IPS-18a (cell line): ENCODE data around the gene KNG1.

Source experiments
- H3K27ac ChIP-seq: one replicate; pipeline ENCODE4 v1.5.1; 2013; ENCODE audit warnings: low read length
- H3K27me3 ChIP-seq: one replicate; pipeline ENCODE4 v1.6.1; 2013; ENCODE audit warnings: mild to moderate bottlenecking, low read length; ENCODE audit not compliant: control insufficient read depth, insufficient read depth
- H3K36me3 ChIP-seq: one replicate; pipeline ENCODE4 v1.6.1; 2013; ENCODE audit warnings: low read depth, low read length; ENCODE audit not compliant: control insufficient read depth
- H3K4me1 ChIP-seq: one replicate; pipeline ENCODE4 v1.6.1; 2013; ENCODE audit warnings: low read depth, low read length; ENCODE audit not compliant: control insufficient read depth
- H3K4me3 ChIP-seq: one replicate; pipeline ENCODE4 v1.5.1; 2013; ENCODE audit warnings: low read length
- H3K9ac ChIP-seq: one replicate; pipeline ENCODE4 v1.6.1; 2013; ENCODE audit warnings: mild to moderate bottlenecking, low read length, moderate library complexity
- H3K9me3 ChIP-seq: one replicate; pipeline ENCODE4 v1.6.1; 2013; ENCODE audit warnings: low read depth, low read length; ENCODE audit not compliant: control insufficient read depth

Gene KNG1

DNA sequence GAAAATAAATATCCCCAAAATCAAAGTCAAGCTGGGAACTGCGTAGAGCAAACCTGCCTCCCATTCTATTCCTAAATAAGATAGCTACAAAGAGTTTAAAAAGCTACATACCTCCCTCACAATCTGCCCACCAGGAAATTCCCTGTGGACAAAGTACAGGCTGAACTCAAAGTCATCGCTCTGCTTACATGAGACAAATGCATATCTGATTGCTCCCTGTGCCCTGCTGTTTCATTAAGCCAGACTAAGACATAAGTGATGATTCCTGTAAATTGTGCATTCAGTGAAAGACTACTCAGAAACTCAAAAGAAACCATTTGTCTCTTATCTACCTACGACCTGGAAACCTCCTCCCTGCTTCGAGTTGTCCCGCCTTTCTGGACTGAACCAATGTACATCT is 37.7 kb downstream of the KNG1 start:
- no peak overlapping the region for H3K27ac ChIP-seq
- no peak overlapping the region for H3K4me3 ChIP-seq
- H3K27me3 ChIP-seq = no peaks in the 10 kb centered on the region
- H3K4me1 ChIP-seq = peaks cover 3% of the 10 kb centered on the region
- no peak overlapping the region for H3K9ac ChIP-seq
- H3K36me3 ChIP-seq = no peaks in the 10 kb centered on the region
- H3K9me3 ChIP-seq = no peaks in the 10 kb centered on the region

DNA sequence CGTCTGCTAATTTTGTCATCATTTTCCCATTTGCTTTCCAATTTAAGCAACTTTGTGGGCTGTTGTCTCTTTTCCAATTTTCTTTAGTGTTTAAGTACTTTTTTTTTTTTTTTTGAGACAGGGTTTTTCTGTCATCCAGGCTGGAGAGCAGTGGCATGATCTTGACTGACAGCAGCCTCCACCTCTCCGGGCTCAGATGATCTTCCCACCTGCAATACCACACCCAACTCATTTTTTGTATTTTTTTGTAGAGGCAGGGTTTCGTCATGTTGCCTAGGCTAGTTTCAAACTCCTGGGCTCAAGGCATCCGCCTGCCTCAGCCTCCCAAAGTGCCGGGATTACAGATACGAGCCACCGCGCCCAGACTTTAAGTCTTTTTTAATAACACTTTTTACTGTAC is 40.1 kb downstream of the KNG1 start:
- no peaks in the 10 kb centered on the region for H3K36me3 ChIP-seq
- H3K4me3 ChIP-seq = no peak overlapping the region
- H3K4me1 ChIP-seq = peaks cover 3% of the 10 kb centered on the region
- H3K27me3 ChIP-seq = no peaks in the 10 kb centered on the region
- H3K27ac ChIP-seq = no peak overlapping the region
- H3K9ac ChIP-seq = no peak overlapping the region
- no peaks in the 10 kb centered on the region for H3K9me3 ChIP-seq

DNA sequence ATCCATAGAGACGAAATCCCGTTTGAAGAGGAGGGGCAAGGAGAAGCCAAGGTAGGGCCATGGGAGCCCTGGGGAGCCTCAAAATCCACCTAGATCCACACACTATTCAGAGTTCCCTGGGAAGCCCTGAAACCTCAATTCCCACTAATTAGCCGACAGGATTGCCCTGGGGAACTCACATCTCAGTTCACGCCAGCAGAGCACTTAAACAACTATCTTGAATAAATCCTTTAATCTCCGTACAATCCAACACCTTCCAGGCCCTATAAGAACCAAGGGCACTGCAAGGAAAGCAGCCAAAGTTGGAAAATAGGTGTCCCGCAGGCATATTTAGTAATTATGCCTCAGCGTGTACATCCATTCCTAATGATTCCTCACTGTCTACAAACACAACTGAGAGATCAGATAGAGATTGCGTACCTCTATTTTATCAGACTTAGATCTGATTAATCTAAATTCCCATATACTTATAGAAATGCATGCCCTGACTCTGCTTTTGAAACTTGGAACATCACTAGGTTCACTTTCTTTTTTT is 40.6 kb downstream of the KNG1 start:
- no peak overlapping the region for H3K9ac ChIP-seq
- no peaks in the 10 kb centered on the region for H3K36me3 ChIP-seq
- no peaks in the 10 kb centered on the region for H3K27me3 ChIP-seq
- H3K27ac ChIP-seq = no peak overlapping the region
- no peak overlapping the region for H3K4me3 ChIP-seq
- H3K9me3 ChIP-seq = no peaks in the 10 kb centered on the region
- H3K4me1 ChIP-seq = peaks cover 3% of the 10 kb centered on the region

DNA sequence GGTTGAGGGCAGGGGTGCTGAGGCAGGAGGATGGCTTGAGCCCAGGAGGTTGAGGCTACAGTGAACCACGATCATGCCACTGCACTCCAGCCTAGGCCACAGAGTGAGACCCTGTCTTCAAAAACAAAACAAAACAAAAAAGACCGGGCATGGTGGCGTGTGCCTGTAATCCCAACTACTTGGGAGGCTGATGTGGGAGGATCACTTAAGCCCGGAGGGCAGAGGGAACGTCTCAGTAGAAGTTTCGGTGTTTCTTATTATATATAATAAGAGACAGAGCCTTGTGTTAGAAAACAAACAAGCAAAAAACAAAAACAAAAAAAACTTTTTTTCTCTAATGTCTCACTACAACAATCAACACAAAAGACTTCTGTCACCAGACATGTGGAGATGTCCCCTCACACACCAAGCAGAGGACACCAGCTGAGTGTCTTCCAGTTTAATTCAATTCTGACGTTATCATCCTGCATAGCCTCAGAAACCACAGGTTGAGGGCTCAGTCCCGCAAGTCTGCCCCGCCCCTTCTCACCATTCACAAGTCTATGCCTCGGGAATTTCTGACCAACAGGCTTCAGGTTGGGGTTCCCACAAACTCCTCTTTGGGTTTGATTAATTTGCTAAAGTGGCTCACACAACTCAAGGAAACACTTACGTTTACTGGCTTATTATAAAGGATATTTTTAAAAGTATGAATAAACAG is 42.2 kb downstream of the KNG1 start:
- H3K9ac ChIP-seq = no peak overlapping the region
- H3K9me3 ChIP-seq = no peaks in the 10 kb centered on the region
- H3K4me3 ChIP-seq = no peak overlapping the region
- no peaks in the 10 kb centered on the region for H3K4me1 ChIP-seq
- no peaks in the 10 kb centered on the region for H3K36me3 ChIP-seq
- H3K27ac ChIP-seq = no peak overlapping the region
- no peaks in the 10 kb centered on the region for H3K27me3 ChIP-seq

- Histone ChIP-seq H3K36me3 (no peaks in the 10 kb centered on the region), H3K27me3 (no peaks in the 10 kb centered on the region), H3K4me1 (no peaks in the 10 kb centered on the region), H3K4me3 (no peak overlapping the region), H3K9me3 (no peaks in the 10 kb centered on the region), H3K9ac (no peak overlapping the region), H3K27ac (no peak overlapping the region)
Measured at GRCh38 chr3:186760141-186760833, 43.1 kb downstream of the KNG1 start.

GRCh38 chr3:186760897-186761447 is 43.8 kb downstream of the KNG1 start:
- H3K36me3 ChIP-seq = no peaks in the 10 kb centered on the region
- no peaks in the 10 kb centered on the region for H3K27me3 ChIP-seq
- no peak overlapping the region for H3K9ac ChIP-seq
- H3K4me1 ChIP-seq = no peaks in the 10 kb centered on the region
- no peak overlapping the region for H3K4me3 ChIP-seq
- no peaks in the 10 kb centered on the region for H3K9me3 ChIP-seq
- no peak overlapping the region for H3K27ac ChIP-seq

DNA sequence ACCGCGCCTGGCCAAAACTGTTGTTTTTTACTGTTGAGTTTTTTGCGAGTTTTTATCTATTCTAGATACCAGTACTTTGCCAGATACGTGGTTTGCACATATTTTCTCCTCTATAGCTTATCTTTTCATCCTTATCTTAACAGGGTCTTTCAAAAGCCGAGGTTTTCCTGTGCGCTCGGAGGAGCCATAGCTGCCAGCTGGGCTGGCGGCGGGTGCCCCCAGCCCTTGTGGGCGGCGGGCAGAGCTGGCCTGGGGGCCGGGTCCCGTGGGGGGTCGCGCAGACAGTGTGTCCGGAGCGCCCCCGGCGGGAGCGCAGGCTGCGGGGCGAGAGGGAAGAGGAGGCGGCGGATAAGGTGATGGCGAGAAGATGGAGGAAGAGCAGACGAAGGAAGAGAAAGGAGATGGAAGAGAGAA is 55.1 kb downstream of the KNG1 start:
- Histone ChIP-seq H3K36me3 (no peaks in the 10 kb centered on the region), H3K9me3 (no peaks in the 10 kb centered on the region), H3K27ac (no peak overlapping the region), H3K4me3 (no peak overlapping the region), H3K27me3 (no peaks in the 10 kb centered on the region), H3K4me1 (peaks cover 10% of the 10 kb centered on the region), H3K9ac (no peak overlapping the region)

DNA sequence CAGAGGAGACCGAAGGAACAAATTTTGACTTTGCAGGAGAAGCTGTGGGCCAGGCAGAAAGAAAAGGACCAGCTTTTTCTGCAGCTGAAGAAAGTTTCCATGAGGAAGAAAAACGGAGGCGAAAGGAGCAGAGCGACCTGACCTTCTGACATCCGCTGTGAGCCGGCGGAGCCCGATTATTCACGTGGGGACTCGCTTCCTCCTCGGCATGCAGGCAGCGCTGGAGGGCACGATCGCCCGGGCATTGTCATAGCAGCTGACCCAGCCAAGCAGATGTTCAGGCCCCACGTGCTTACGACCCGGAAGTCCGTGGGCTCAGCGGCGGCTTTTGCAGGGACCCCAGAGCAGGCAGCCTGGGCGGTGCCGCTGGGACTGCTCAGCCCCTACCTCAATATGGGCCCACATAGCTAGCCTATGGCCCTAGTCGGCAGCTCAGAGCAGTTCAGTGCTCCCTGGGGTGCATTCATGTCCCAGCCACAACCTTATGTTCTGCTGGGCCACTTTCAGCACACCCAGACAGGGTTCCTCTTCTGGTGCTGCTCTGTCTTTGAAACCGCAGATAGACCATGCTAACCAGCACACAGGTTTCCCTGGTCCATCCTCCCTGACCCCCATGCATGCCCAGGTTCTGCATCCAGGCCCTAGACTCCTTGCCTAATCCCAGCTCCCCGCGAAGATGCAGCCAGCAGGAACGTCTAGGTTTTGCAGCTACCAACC is 55.7 kb downstream of the KNG1 start:
- Histone ChIP-seq H3K9me3 (no peaks in the 10 kb centered on the region), H3K36me3 (no peaks in the 10 kb centered on the region), H3K27ac (no peak overlapping the region), H3K4me1 (peaks cover 10% of the 10 kb centered on the region), H3K9ac (no peak overlapping the region), H3K4me3 (no peak overlapping the region), H3K27me3 (no peaks in the 10 kb centered on the region)

GRCh38 chr3:186775999-186776398 is 58.8 kb downstream of the KNG1 start:
- Histone ChIP-seq H3K4me1 (peaks cover 10% of the 10 kb centered on the region), H3K9me3 (no peaks in the 10 kb centered on the region), H3K36me3 (no peaks in the 10 kb centered on the region), H3K27ac (no peak overlapping the region), H3K27me3 (no peaks in the 10 kb centered on the region), H3K4me3 (no peak overlapping the region), H3K9ac (no peak overlapping the region)

DNA sequence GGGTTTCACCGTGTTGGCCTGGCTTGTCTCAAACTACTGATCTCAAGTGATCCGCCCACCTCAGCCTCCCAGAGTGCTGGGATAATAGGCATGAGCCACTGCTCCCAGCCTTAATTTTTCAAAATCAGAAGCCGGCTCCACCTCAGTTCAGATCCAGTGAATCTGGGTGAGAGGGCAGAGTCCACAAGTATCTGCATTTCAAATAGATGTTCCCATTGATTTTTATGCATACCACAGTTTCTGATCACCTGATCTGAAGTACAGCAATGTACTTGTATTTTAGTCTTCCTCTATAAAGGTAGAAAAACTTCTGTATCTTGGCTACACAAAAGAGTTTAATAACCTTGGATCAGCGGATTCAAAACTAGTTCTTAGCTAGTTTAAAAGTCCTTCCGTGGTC is 62.0 kb downstream of the KNG1 start:
- Histone ChIP-seq H3K4me3 (no peak overlapping the region), H3K27ac (no peak overlapping the region), H3K36me3 (peaks cover 5% of the 10 kb centered on the region), H3K9me3 (no peaks in the 10 kb centered on the region), H3K4me1 (peaks cover 9% of the 10 kb centered on the region), H3K27me3 (no peaks in the 10 kb centered on the region), H3K9ac (no peak overlapping the region)

- Histone ChIP-seq H3K9me3 (no peaks in the 10 kb centered on the region), H3K36me3 (peaks cover 39% of the 10 kb centered on the region), H3K27me3 (no peaks in the 10 kb centered on the region), H3K4me3 (peak overlapping the region; percentile 92), H3K4me1 (peaks cover 4% of the 10 kb centered on the region), H3K27ac (peak overlapping the region; percentile 5), H3K9ac (peak overlapping the region; percentile 100)
Measured at GRCh38 chr3:186782542-186783057, 65.4 kb downstream of the KNG1 start.
